ENCODE measurements around the gene PLCB4. TPM values are rescaled to one million over a fixed set of nuclear protein-coding genes. Genes with fewer than 3 reads are reported as not detected.

The PLCB4 gene
- polyA plus RNA-seq, 1 donor (not counting 4 experiments of a cell fraction or from before 2014, with no cell fraction given) = 4.1 TPM

DNA sequence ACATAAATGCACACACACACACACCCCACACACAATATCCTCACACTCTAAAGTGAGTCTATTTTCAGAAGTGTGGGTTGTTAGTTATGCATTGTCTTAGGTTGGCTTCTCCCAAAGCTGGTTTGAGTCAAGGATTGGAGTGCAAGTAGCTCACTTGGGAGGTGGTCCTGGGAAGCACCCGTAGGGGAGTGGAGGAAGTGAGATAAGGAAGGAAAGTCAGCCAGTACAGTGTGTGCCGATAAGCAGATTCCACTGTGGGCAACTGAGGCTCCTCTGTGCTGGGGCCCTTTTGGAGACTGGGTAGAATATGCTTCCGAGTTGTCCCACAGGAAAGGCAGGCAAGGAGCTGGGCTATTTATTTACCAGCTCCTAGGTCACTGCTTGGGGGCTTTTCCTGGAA lies 67.2 kb downstream of the PLCB4 start:
- Histone ChIP-seq H3K9me3 (ENCODE audit: control insufficient read depth, low read depth, low read length) (peaks cover 2% of the 10 kb centered on the region), H3K27ac (ENCODE audit: control insufficient read depth, insufficient read depth, low read length) (no peak overlapping the region), H3K79me2 (ENCODE audit: control insufficient read depth, insufficient read depth, low read length) (no peaks in the 10 kb centered on the region), H3K9me1 (ENCODE audit: control insufficient read depth, extremely low read depth, insufficient read depth, low read length) (no peaks in the 10 kb centered on the region), H3K4me3 (ENCODE audit: control insufficient read depth in 2 of 3, extremely low read depth in 1 of 3, insufficient read depth in 2 of 3, low read depth in 1 of 3, low read length in 3 of 3) (no peak overlapping the region), H4K20me1 (ENCODE audit: control insufficient read depth, extremely low read depth, insufficient read depth, low read length) (no peaks in the 10 kb centered on the region), H3K36me3 (ENCODE audit: control insufficient read depth in 2 of 2, extremely low read depth in 1 of 2, insufficient read depth in 2 of 2, low read length in 2 of 2) (no peaks in the 10 kb centered on the region), H3K4me2 (ENCODE audit: control insufficient read depth, extremely low read depth, insufficient read depth, low read depth, low read length) (no peak overlapping the region), H3K27me3 (ENCODE audit: control insufficient read depth, extremely low read depth, insufficient read depth, low read length) (no peaks in the 10 kb centered on the region), H2AFZ (ENCODE audit: control insufficient read depth, low read length) (no peak overlapping the region), H3K9ac (ENCODE audit: control insufficient read depth, extremely low read depth, insufficient read depth, low read length) (no peak overlapping the region), H3K4me1 (ENCODE audit: control insufficient read depth, extremely low read depth, insufficient read depth, low read length) (no peaks in the 10 kb centered on the region)
- TF ChIP-seq, protein P1, sequence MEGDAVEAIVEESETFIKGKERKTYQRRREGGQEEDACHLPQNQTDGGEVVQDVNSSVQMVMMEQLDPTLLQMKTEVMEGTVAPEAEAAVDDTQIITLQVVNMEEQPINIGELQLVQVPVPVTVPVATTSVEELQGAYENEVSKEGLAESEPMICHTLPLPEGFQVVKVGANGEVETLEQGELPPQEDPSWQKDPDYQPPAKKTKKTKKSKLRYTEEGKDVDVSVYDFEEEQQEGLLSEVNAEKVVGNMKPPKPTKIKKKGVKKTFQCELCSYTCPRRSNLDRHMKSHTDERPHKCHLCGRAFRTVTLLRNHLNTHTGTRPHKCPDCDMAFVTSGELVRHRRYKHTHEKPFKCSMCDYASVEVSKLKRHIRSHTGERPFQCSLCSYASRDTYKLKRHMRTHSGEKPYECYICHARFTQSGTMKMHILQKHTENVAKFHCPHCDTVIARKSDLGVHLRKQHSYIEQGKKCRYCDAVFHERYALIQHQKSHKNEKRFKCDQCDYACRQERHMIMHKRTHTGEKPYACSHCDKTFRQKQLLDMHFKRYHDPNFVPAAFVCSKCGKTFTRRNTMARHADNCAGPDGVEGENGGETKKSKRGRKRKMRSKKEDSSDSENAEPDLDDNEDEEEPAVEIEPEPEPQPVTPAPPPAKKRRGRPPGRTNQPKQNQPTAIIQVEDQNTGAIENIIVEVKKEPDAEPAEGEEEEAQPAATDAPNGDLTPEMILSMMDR (optimal IDR thresholded peaks at IDR 0.05 in 1 of 3, IDR thresholded peaks at IDR 0.05 in 1 of 3, conservative IDR thresholded peaks at IDR 0.05 in 1 of 3; ENCODE audit: extremely low read depth in 1 of 3, insufficient read depth in 2 of 3, low read length in 3 of 3) = no peak
- no peak for TF ChIP-seq EZH2 (IDR thresholded peaks at IDR 0.05; ENCODE audit: low read length)
- FAIRE-seq (no peak), DNase-seq (ENCODE audit: low read depth, low spot score) (no peak)
- dilution Hi-C loops (cut with MboI; ENCODE audit: extremely low pct_ligation_motif_present, low sequenced_read_pairs) = no loop called here

DNA sequence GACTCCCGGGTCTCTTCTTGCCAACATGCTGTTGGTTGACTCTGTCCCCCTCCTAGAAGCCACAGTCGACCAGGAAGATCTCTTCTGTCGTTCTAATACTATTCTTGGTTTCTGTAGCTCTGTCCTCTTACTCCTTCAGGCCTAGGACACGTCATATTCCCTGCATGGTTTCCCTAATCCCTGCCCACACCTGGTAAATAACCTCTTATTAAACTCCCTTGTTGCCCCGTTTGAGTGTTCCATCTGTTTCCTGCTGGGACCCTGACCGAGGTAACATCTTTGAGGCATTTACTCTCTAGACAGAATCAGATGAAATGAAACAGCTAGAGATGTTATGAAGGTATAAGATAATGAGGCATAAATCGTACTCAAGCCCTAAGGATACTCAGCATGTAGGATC lies 68.1 kb downstream of the PLCB4 start:
- Histone ChIP-seq H4K20me1 (ENCODE audit: control insufficient read depth, extremely low read depth, insufficient read depth, low read length) (no peaks in the 10 kb centered on the region), H3K27me3 (ENCODE audit: control insufficient read depth, extremely low read depth, insufficient read depth, low read length) (no peaks in the 10 kb centered on the region), H3K9ac (ENCODE audit: control insufficient read depth, extremely low read depth, insufficient read depth, low read length) (no peak overlapping the region), H3K9me1 (ENCODE audit: control insufficient read depth, extremely low read depth, insufficient read depth, low read length) (no peaks in the 10 kb centered on the region), H3K4me1 (ENCODE audit: control insufficient read depth, extremely low read depth, insufficient read depth, low read length) (no peaks in the 10 kb centered on the region), H3K36me3 (ENCODE audit: control insufficient read depth in 2 of 2, extremely low read depth in 1 of 2, insufficient read depth in 2 of 2, low read length in 2 of 2) (no peaks in the 10 kb centered on the region), H3K9me3 (ENCODE audit: control insufficient read depth, low read depth, low read length) (peaks cover 2% of the 10 kb centered on the region), H3K79me2 (ENCODE audit: control insufficient read depth, insufficient read depth, low read length) (no peaks in the 10 kb centered on the region), H2AFZ (ENCODE audit: control insufficient read depth, low read length) (no peak overlapping the region), H3K4me3 (ENCODE audit: control insufficient read depth in 2 of 3, extremely low read depth in 1 of 3, insufficient read depth in 2 of 3, low read depth in 1 of 3, low read length in 3 of 3) (no peak overlapping the region), H3K27ac (ENCODE audit: control insufficient read depth, insufficient read depth, low read length) (no peak overlapping the region), H3K4me2 (ENCODE audit: control insufficient read depth, extremely low read depth, insufficient read depth, low read depth, low read length) (no peak overlapping the region)
- FAIRE-seq (no peak), DNase-seq (ENCODE audit: low read depth, low spot score) (no peak)
- dilution Hi-C loops (cut with MboI; ENCODE audit: extremely low pct_ligation_motif_present, low sequenced_read_pairs) = no loop called here
- TF ChIP-seq EZH2 (IDR thresholded peaks at IDR 0.05; ENCODE audit: low read length) = no peak
- TF ChIP-seq, protein P1 (optimal IDR thresholded peaks at IDR 0.05 in 1 of 3, IDR thresholded peaks at IDR 0.05 in 1 of 3, conservative IDR thresholded peaks at IDR 0.05 in 1 of 3; ENCODE audit: extremely low read depth in 1 of 3, insufficient read depth in 2 of 3, low read length in 3 of 3) = no peak
